Liver (tissue), 9 donors: ENCODE measurements around the gene TAF11L4. TPM values are rescaled to one million over a fixed set of nuclear protein-coding genes. Genes with fewer than 3 reads are reported as not detected.
"Not testable (repeated sequence)": the region's sequence is repeated elsewhere in the genome, so short reads cannot be mapped to it uniquely, and the experiment has no call there.

ENCODE experiments used
- DNase-seq: peaks from one replicate; pipeline ENCODE4 v3.0.0-alpha.2; 2017; ENCODE audit warnings: low spot score
- H3K27ac ChIP-seq, 2 donors: one replicate each; pipeline ENCODE4 v1.7.0; 2013; ENCODE audit warnings: inconsistent platforms in 2 of 2, low read length in 2 of 2, control low read depth in 1 of 2, low read depth in 1 of 2, mild to moderate bottlenecking in 1 of 2
- H3K27me3 ChIP-seq, 4 donors: one replicate each; pipeline versions ENCODE4 v1.6.1 to v1.7.0; 2013; ENCODE audit warnings: low read length in 3 of 4, inconsistent platforms in 1 of 4, mild to moderate bottlenecking in 1 of 4, moderate library complexity in 1 of 4; ENCODE audit not compliant: control insufficient read depth in 4 of 4, insufficient read depth in 4 of 4
- H3K36me3 ChIP-seq, 4 donors: one replicate each; pipeline versions ENCODE4 v1.6.1 to v1.7.0; 2013; ENCODE audit warnings: low read length in 3 of 4, mild to moderate bottlenecking in 3 of 4, low read depth in 1 of 4, moderate library complexity in 1 of 4; ENCODE audit not compliant: control insufficient read depth in 4 of 4, insufficient read depth in 3 of 4
- H3K4me1 ChIP-seq, 4 donors: one replicate each; pipeline versions ENCODE4 v1.6.1 to v1.7.0; 2013; ENCODE audit warnings: low read length in 3 of 4, mild to moderate bottlenecking in 3 of 4, moderate library complexity in 1 of 4; ENCODE audit not compliant: control insufficient read depth in 4 of 4, insufficient read depth in 4 of 4
- H3K4me3 ChIP-seq, 3 donors: one replicate each; pipeline versions ENCODE4 v1.6.1 to v1.7.0; 2013; ENCODE audit warnings: low read length in 3 of 3, control low read depth in 1 of 3, low read depth in 1 of 3, mild to moderate bottlenecking in 1 of 3
- H3K9ac ChIP-seq, 2 donors: one replicate each; pipeline ENCODE4 v1.7.0; 2013; ENCODE audit warnings: low read length in 2 of 2, mild to moderate bottlenecking in 2 of 2, moderate library complexity in 2 of 2, control low read depth in 1 of 2, low read depth in 1 of 2
- H3K9me3 ChIP-seq, 4 donors: one replicate each; pipeline versions ENCODE4 v1.6.1 to v1.7.0; 2013; ENCODE audit warnings: low read length in 3 of 4; ENCODE audit not compliant: control insufficient read depth in 4 of 4
- CTCF ChIP-seq: fragments of 150-350 bp; IDR thresholded peaks from 2 replicates; pipeline ENCODE4 v1.5.1; 2017; ENCODE audit warnings: improper control_type of control experiment, low read depth, low read length; ENCODE audit not compliant: missing input control
- FOXA1 ChIP-seq: IDR thresholded peaks from 2 replicates; pipeline ENCODE4 v1.6.1; 2016; ENCODE audit warnings: antibody characterized with exemption
- FOXA2 ChIP-seq: IDR thresholded peaks from 2 replicates; pipeline ENCODE4 v1.6.1; 2016; ENCODE audit warnings: antibody characterized with exemption
- GABPA ChIP-seq, 2 donors: IDR thresholded peaks in 1 of 2; conservative IDR thresholded peaks in 1 of 2; 2 replicates each; pipeline ENCODE4 v1.6.1; 2016; ENCODE audit warnings: antibody characterized with exemption in 2 of 2, mild to moderate bottlenecking in 1 of 2, moderate library complexity in 1 of 2
- HNF4A ChIP-seq, 2 donors: conservative IDR thresholded peaks; 2 replicates each; pipeline ENCODE4 v1.6.1; 2016; ENCODE audit warnings: antibody characterized with exemption in 2 of 2, mild to moderate bottlenecking in 2 of 2
- HNF4G ChIP-seq: IDR thresholded peaks from 2 replicates; pipeline ENCODE4 v1.6.1; 2016; ENCODE audit warnings: antibody characterized with exemption
- JUND ChIP-seq, 2 donors: IDR thresholded peaks; 2 replicates each; pipeline ENCODE4 v1.6.1; 2016; ENCODE audit warnings: antibody characterized with exemption in 2 of 2
- MAX ChIP-seq: IDR thresholded peaks from 2 replicates; pipeline ENCODE4 v1.6.1; 2016; ENCODE audit warnings: antibody characterized with exemption
- NR2F2 ChIP-seq: IDR thresholded peaks from 2 replicates; pipeline ENCODE4 v1.6.1; 2016; ENCODE audit warnings: antibody characterized with exemption
- RAD21 ChIP-seq, 2 donors: IDR thresholded peaks; 2 replicates each; pipeline ENCODE4 v1.6.1; 2016; ENCODE audit warnings: antibody characterized with exemption in 2 of 2, mild to moderate bottlenecking in 2 of 2
- RXRA ChIP-seq, 2 donors: IDR thresholded peaks; 2 replicates each; pipeline ENCODE4 v1.6.1; 2017 to 2018; ENCODE audit warnings: antibody characterized with exemption in 2 of 2, mild to moderate bottlenecking in 1 of 2
- SP1 ChIP-seq: IDR thresholded peaks from 2 replicates; pipeline ENCODE4 v1.6.1; 2018; ENCODE audit warnings: antibody characterized with exemption, mild to moderate bottlenecking
- TAF1 ChIP-seq: conservative IDR thresholded peaks from 2 replicates; pipeline ENCODE4 v1.6.1; 2016; ENCODE audit warnings: antibody characterized with exemption, mild to moderate bottlenecking
- YY1 ChIP-seq: IDR thresholded peaks from 2 replicates; pipeline ENCODE4 v1.6.1; 2016; ENCODE audit warnings: antibody characterized with exemption, mild to moderate bottlenecking
- WGBS: extraction: QIAGEN DNeasy Blood & Tissue Kit; methylation state at CpG from one replicate; pipeline ENCODE4 v1.1.7; 2013; 5-methylcytosine and 5-hydroxymethylcytosine counted together
- polyA plus RNA-seq, 2 donors: library from polyadenylated mRNA; stranded (reverse) in 1 of 2; unstranded in 1 of 2; fragments of 200-250 nt in 1 of 2; fragments of >200 nt in 1 of 2; fragmentation: Nextera tagmentation in 1 of 2; extraction: Ambion mirVana in 1 of 2; gene quantifications; one replicate each; pipeline versions ENCODE4 v1.2.1 to v1.2.3, GENCODE V29; 2013 to 2015
- total RNA-seq, 2 donors: library from RNA; depleted of rRNA; stranded (reverse); fragments of >200 nt; gene quantifications; one replicate each; pipeline ENCODE4 v1.2.3, GENCODE V29; 2014
- TF ChIP-seq, protein P1 (sequence below): IDR thresholded peaks from 2 replicates; pipeline ENCODE4 v1.6.1; 2016; ENCODE audit warnings: antibody characterized with exemption
- TF ChIP-seq, protein P2 (sequence below): IDR thresholded peaks from 2 replicates; pipeline ENCODE4 v1.6.1; 2016; ENCODE audit warnings: antibody characterized with exemption, mild to moderate bottlenecking
- TF ChIP-seq, protein P3 (sequence below): IDR thresholded peaks from 2 replicates; pipeline ENCODE4 v1.6.1; 2016; ENCODE audit warnings: antibody characterized with exemption
- donor health status: healthy.
- donor health status: healthy.
- donor health status: healthy.
- donor health status: healthy.
- donor health status: healthy.

Gene TAF11L4
- total and polyA plus RNA-seq, 4 donors = not detected

- Histone ChIP-seq H3K4me3 (no peak overlapping the region), H3K27ac (no peak overlapping the region), H3K27me3 (peaks cover 0 to 2% (median 0%) of the 10 kb centered on the region in 4 donors), H3K9ac (no peak overlapping the region), H3K36me3 (no peaks in the 10 kb centered on the region), H3K9me3 (peaks cover 0 to 3% (median under 1%) of the 10 kb centered on the region in 4 donors), H3K4me1 (no peaks in the 10 kb centered on the region)
- TF ChIP-seq NR2F2 = no peak
- no peak for TF ChIP-seq TAF1
- no peak for TF ChIP-seq RXRA (IDR thresholded peaks at IDR 0.05)
- TF ChIP-seq HNF4G = no peak
- TF ChIP-seq, protein P1, sequence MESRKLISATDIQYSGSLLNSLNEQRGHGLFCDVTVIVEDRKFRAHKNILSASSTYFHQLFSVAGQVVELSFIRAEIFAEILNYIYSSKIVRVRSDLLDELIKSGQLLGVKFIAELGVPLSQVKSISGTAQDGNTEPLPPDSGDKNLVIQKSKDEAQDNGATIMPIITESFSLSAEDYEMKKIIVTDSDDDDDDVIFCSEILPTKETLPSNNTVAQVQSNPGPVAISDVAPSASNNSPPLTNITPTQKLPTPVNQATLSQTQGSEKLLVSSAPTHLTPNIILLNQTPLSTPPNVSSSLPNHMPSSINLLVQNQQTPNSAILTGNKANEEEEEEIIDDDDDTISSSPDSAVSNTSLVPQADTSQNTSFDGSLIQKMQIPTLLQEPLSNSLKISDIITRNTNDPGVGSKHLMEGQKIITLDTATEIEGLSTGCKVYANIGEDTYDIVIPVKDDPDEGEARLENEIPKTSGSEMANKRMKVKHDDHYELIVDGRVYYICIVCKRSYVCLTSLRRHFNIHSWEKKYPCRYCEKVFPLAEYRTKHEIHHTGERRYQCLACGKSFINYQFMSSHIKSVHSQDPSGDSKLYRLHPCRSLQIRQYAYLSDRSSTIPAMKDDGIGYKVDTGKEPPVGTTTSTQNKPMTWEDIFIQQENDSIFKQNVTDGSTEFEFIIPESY = no peak
- TF ChIP-seq SP1 = no peak
- no peak for TF ChIP-seq JUND (IDR thresholded peaks at IDR 0.05)
- no peak for TF ChIP-seq FOXA2
- no peak for TF ChIP-seq RAD21 (IDR thresholded peaks at IDR 0.05)
- TF ChIP-seq GABPA (IDR thresholded peaks at IDR 0.05 in 1 of 2, conservative IDR thresholded peaks at IDR 0.05 in 1 of 2) = no peak
- no peak for TF ChIP-seq CTCF
- TF ChIP-seq, protein P2, sequence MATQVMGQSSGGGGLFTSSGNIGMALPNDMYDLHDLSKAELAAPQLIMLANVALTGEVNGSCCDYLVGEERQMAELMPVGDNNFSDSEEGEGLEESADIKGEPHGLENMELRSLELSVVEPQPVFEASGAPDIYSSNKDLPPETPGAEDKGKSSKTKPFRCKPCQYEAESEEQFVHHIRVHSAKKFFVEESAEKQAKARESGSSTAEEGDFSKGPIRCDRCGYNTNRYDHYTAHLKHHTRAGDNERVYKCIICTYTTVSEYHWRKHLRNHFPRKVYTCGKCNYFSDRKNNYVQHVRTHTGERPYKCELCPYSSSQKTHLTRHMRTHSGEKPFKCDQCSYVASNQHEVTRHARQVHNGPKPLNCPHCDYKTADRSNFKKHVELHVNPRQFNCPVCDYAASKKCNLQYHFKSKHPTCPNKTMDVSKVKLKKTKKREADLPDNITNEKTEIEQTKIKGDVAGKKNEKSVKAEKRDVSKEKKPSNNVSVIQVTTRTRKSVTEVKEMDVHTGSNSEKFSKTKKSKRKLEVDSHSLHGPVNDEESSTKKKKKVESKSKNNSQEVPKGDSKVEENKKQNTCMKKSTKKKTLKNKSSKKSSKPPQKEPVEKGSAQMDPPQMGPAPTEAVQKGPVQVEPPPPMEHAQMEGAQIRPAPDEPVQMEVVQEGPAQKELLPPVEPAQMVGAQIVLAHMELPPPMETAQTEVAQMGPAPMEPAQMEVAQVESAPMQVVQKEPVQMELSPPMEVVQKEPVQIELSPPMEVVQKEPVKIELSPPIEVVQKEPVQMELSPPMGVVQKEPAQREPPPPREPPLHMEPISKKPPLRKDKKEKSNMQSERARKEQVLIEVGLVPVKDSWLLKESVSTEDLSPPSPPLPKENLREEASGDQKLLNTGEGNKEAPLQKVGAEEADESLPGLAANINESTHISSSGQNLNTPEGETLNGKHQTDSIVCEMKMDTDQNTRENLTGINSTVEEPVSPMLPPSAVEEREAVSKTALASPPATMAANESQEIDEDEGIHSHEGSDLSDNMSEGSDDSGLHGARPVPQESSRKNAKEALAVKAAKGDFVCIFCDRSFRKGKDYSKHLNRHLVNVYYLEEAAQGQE = no peak
- no peak for TF ChIP-seq HNF4A (conservative IDR thresholded peaks at IDR 0.05)
- TF ChIP-seq, protein P3, sequence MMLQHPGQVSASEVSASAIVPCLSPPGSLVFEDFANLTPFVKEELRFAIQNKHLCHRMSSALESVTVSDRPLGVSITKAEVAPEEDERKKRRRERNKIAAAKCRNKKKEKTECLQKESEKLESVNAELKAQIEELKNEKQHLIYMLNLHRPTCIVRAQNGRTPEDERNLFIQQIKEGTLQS = no peak
- no peak for TF ChIP-seq FOXA1
- no peak for TF ChIP-seq MAX
- TF ChIP-seq YY1 = no peak
- WGBS = 63% methylated on average over 4 of the region's 4 CpGs
- DNase-seq = no peak
These were observed 24.2 kb upstream of the TAF11L4 start for GRCh38 chr5:17497446-17497845.

DNA sequence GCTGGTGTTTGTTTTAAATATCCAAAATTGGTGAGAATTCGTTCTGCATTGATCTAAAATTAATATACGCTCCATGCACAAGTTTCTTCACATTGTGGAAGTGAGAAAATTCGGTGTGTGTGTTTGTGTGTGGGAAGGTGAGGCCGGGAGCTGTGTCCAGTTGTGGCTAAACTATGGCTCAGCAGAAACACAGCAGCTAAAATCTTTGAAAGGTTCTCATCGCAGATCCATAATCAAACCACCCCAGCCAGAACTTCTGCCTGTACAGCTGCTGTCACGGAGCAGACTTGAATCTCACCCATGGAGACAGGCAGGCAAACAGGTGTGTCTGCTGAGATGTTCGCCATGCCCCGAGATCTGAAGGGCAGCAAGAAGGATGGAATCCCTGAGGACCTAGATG lies 23.7 kb upstream of the TAF11L4 start, which contains the start of gene TAF11L2:
TAF11L2 (plus strand) TSS at position 301 of the 400 bp plus-strand sequence.
- H3K27ac ChIP-seq, H3K9me3 ChIP-seq, H3K4me3 ChIP-seq, H3K9ac ChIP-seq, H3K4me1 ChIP-seq, H3K36me3 ChIP-seq, DNase-seq, H3K27me3 ChIP-seq: not testable (repeated sequence)
- WGBS = 81% methylated on average over 8 of the region's 8 CpGs
